Cortex of kidney (tissue), 1 donor: ENCODE data around the gene SENP8.
"Not testable (repeated sequence)": the region's sequence is repeated elsewhere in the genome, so short reads cannot be mapped to it uniquely, and the experiment has no call there.

Experiments used
- DNase-seq: peaks from one replicate; lab custom pipeline; 2025; lab: John Stamatoyannopoulos, UW

SENP8 gene

GRCh38 chr15:72155635-72156616, 37.7 kb downstream of the SENP8 start:
- DNase-seq: no peak

- DNase-seq: no peak
These were observed 38.7 kb downstream of the SENP8 start for GRCh38 chr15:72156928-72157327.

DNA sequence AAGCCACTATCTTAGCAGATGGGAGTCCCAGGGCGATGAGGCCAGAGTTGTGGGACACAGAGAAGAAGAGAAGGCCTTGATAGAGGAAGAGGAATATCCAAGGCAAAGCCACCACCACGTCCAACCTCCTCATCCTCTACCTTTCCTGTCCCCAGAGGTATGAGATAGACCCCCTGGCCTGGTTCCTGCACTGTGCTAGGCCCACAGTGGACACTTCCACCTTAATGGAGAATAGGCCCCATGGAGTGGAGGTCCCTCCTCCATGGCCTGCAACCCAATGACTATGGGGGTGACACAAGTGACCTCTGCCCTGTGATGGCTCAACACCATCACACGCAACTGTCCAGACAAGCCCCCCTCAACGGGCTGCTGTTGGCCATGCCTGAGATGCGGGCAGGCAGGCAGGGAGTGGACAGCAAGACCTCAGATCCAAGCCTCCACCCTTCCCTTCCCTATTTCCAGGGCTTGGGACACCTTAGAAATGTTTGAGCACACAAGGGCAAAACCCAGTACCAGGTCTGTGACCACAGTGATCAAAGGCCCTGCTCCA, 42.6 kb downstream of the SENP8 start:
- no peak for DNase-seq

- DNase-seq: no peak
These were observed 43.3 kb downstream of the SENP8 start for GRCh38 chr15:72161361-72162132.

GRCh38 chr15:72162569-72162968, 44.4 kb downstream of the SENP8 start:
- no peak for DNase-seq

- no peak for DNase-seq
These were observed 45.5 kb downstream of the SENP8 start for GRCh38 chr15:72163719-72164118.

GRCh38 chr15:72166716-72167417, 48.7 kb downstream of the SENP8 start:
- no peak for DNase-seq

GRCh38 chr15:72167445-72167844, 49.2 kb downstream of the SENP8 start:
- no peak for DNase-seq

- DNase-seq: no peak
These were observed 50.1 kb downstream of the SENP8 start for GRCh38 chr15:72168131-72168807.

DNA sequence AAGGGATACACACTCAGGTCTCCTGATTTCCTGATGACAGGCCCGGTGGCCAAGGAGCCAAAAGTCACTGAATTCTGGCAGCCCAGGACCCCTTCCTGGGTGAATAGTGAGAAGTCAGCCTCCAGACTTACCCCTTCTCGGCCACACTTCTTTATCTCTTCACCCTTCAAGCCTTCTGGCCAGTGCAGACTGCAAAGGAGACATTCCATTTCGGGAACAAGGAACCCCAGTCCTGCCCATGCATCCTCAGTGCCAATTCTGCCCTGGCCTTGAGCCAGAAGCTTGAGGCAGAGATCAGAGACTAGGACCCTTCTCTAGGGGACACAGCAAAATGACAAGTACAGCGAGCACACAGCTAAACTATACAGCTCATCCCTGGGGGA, 50.6 kb downstream of the SENP8 start:
- no peak for DNase-seq

GRCh38 chr15:72169236-72169920, 51.2 kb downstream of the SENP8 start:
- DNase-seq: no peak

DNA sequence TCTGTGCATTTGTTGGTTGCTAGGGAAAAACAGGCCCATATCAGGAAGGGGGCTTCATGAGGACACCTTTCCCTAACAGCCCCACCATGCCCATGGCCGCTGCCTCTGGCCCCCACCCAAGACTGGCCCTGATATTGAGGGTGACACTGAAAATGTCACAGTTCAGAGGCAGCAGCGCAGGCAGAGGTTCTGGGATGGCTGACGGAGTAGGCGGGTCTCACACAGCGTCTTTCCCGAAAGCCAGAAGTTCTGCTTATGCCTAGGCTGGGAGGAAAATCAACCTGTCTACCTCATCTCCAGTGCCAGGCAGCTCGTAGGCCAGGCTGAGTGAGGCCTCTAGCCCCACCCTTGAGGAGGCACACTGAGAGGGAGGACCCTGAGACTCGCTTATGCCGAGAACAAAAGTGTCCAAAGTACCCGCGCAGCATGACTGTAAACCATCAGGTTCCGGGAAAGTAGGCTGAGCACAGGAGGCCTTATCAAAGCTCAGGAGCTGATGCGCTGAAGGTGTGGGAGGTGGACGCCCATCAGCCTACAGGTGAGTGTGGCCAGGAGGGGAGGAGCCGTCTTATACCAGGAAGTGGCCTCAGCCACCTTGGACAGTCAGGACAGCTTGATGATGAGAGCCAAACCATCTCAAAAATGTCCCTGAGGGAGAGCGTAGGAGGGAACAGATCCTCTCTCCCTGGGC, 51.9 kb downstream of the SENP8 start:
- no peak for DNase-seq

DNA sequence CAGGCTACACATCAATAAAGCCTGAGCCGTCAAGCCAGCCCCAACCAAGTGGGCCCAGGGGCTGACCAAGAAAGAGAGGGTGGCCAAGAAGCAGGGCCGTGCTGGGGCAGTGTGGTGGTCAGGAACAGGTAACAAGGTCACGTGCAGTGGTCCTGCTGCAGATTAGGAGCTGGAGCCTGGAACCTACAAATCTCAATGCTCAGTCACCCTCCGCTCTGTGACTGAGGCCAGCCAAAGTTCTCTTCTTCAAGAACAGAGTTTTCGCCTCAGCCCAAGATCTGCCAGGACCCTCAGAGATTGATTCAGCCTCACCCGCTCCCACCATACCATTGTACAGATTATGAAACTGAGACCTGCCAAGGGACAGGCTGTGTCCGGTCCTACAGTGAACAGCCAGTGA, 52.5 kb downstream of the SENP8 start:
- DNase-seq: no peak

DNA sequence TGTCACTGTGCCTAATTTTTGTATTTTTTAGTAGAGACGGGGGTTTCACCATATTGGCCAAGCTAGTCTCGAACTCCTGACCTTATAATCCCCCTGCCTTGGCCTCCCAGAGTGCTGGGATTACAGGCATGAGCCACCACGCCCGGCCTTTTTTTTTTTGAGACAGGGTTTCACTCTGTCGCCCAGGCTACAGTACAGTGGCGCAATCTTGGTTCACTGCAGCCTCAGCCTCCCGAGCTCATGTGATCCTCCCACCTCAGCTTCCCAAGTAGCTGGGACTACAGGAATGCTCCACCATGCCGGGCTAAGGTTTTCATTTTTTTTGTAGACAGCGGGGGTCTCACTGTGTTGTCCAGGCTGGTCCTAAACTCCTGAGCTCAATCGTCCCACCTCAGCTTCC, 53.8 kb downstream of the SENP8 start:
- DNase-seq: not testable (repeated sequence)

DNA sequence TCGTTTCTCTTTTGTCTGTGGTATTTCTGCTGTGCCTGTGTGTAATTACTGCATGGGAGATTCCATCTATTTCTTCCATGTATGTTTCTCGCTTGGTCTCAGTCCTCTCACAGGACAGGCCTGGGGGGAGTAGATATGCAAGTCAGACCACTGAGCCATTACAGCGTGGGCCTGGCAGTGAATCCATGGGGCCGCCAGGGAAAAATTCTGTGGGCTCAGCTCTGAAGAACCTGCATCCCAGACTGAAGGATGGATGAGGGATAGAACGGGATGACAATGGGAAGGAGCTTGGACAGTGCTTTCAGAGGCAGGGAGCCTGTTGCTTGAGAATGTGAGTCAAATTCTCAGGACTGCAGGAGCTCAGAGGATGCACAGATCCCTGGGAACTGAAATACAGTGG, 54.6 kb downstream of the SENP8 start:
- no peak for DNase-seq

DNA sequence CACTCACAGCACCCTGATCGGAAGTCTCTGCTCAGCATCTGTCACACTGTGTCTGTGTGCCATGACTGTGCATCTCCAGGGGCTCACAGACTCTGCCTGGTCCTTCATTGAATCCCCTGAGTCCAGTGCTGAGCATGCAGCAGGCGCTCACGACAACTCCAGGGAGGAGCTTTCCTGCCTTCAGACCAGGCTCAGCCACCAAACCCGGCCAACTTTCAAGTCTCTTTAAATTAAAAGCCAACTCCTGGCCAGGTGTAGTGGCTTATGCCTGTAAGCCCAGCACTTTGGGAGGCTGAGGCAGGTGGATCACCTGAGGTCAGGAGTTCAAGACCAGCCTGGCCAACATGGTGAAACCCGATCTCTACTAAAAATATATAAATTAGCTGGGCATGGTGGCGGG, 55.2 kb downstream of the SENP8 start:
- DNase-seq: no peak

DNA sequence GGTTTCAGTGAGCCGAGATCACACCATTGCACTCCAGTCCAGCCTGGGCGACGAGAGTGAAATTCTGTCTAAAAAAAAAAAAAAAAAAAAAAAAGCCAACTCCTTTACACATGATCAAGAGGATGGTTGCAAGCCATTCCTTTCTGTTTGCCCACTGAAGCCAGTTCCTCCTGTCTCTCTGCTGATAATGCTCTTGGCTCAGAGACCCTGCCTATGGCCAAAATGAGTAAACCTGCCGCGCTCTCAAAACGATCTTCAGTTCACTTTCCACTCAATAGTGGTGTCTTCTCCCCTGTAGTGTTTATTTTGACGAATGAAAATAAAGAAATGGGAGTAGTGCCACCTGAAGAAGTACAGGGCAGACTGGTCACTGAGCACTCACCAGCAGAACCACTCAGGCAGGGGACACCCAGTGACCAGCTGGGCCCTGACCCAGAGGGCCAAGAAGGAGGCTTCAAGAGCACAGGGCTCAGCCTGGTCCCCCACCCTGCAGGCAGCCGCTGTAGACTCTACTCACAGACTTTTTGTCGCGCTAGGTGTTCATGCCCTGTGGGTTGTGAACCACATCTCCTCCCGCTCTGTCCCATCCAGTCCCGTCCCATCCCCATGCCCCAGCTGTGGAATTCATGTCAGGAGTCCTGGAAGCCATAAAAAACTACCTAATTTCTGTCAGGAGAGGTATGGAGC, 55.8 kb downstream of the SENP8 start:
- no peak for DNase-seq

- no peak for DNase-seq
These were observed 56.5 kb downstream of the SENP8 start for GRCh38 chr15:72174551-72175165.
